Panc1 (cell line): ENCODE results near the gene KAT7. TPM values are rescaled to one million over a fixed set of nuclear protein-coding genes. Genes with fewer than 3 reads are reported as not detected.
"Not testable (repeated sequence)": the region's sequence is repeated elsewhere in the genome, so short reads cannot be mapped to it uniquely, and the experiment has no call there.

ENCODE experiments used
- ATAC-seq: fragments of 200-7000 bp; cut with Tn5 transposase; 2 replicates; pipeline ENCODE4 v1.9.1; 2020; ENCODE audit warnings: mild to moderate bottlenecking, moderate library complexity
- BruUV-seq: library from RNA; stranded (reverse); fragments of 400-500 nt; replicated peaks from 2 replicates; lab custom pipeline; 2021; lab: Mats Ljungman, UMichigan
- CTCF ChIA-PET: fragments of 300-600 bp; sonication (Branson Sonifier 250); formaldehyde crosslinking; loops from one replicate; lab custom pipeline; 2022; ENCODE audit warnings: antibody characterized with exemption; lab: Charles Lee
- POLR2A ChIA-PET: fragments of 300-600 bp; sonication (Branson Sonifier 250); formaldehyde crosslinking; loops from one replicate; lab custom pipeline; 2022; ENCODE audit warnings: antibody characterized with exemption; lab: Charles Lee
- DNase-seq: peaks from one replicate; pipeline ENCODE4 v3.0.0-alpha.2; 2010; ENCODE audit warnings: low read depth, low spot score
- H3K27ac ChIP-seq: 2 replicates; pipeline ENCODE4 v1.5.1; 2011; ENCODE audit warnings: mild to moderate bottlenecking, low read length, inconsistent platforms
- H3K27me3 ChIP-seq: fragments of 200-500 bp; sonication (Bioruptor generic); 2 replicates; pipeline ENCODE4 v1.6.0; 2014; ENCODE audit warnings: low read length, inconsistent platforms; ENCODE audit not compliant: control insufficient read depth, insufficient read depth
- H3K36me3 ChIP-seq: fragments of 200-500 bp; sonication (Bioruptor generic); 2 replicates; pipeline ENCODE4 v1.5.1; 2014; ENCODE audit warnings: inconsistent platforms, mild to moderate bottlenecking, low read length, moderate library complexity; ENCODE audit not compliant: control insufficient read depth, insufficient read depth
- H3K4me1 ChIP-seq: 2 replicates; pipeline ENCODE4 v1.5.1; 2011; ENCODE audit warnings: inconsistent platforms, mild to moderate bottlenecking, low read length, moderate library complexity; ENCODE audit not compliant: control insufficient read depth, insufficient read depth
- H3K4me3 ChIP-seq, 2 experiments: 2 replicates each; pipeline ENCODE4 v1.5.1; 2011 to 2012; ENCODE audit warnings: low read depth in 2 of 2, low read length in 2 of 2, mild to moderate bottlenecking in 2 of 2, inconsistent platforms in 1 of 2, moderate library complexity in 1 of 2
- H3K9me3 ChIP-seq: fragments of 200-500 bp; sonication (Bioruptor generic); 2 replicates; pipeline ENCODE4 v1.5.1; 2014; ENCODE audit warnings: low read depth, mild to moderate bottlenecking, inconsistent platforms, low read length, moderate library complexity; ENCODE audit not compliant: control insufficient read depth, insufficient read depth
- CTCF ChIP-seq: fragments of 450-650 bp; IDR thresholded peaks from 2 replicates; pipeline ENCODE4 v1.5.1; 2017; ENCODE audit warnings: mild to moderate bottlenecking
- POLR2AphosphoS5 ChIP-seq: IDR thresholded peaks from 2 replicates; pipeline ENCODE4 v1.6.1; 2012; ENCODE audit warnings: mild to moderate bottlenecking, low read depth, low read length, moderate library complexity
- SIN3A ChIP-seq: IDR thresholded peaks from 2 replicates; pipeline ENCODE4 v1.6.1; 2012; ENCODE audit warnings: low read depth, mild to moderate bottlenecking, low read length, moderate library complexity, borderline replicate concordance; ENCODE audit not compliant: insufficient read depth
- TCF7L2 ChIP-seq: IDR thresholded peaks from 2 replicates; pipeline ENCODE4 v1.6.1; 2011; ENCODE audit warnings: mild to moderate bottlenecking, low read depth, low read length, inconsistent platforms
- in situ Hi-C: cut with HindIII; loops from 2 replicates; pipeline ENCODE4 v1.10.0; 2016; ENCODE audit warnings: low sequenced_read_pairs, low pct_unique_long_range_greater_than_20kb
- intact Hi-C: fragments of 100-400 bp; cut with micrococcal nuclease; formaldehyde crosslinking; loops from one replicate; pipeline ENCODE4 v1.10.0; 2022; ENCODE audit not compliant: unreplicated experiment
- total RNA-seq: library from RNA; stranded (reverse); gene quantifications from one replicate; pipeline ENCODE4 v1.2.1, GENCODE V29; 2021; ENCODE audit not compliant: unreplicated experiment
- TF ChIP-seq, protein P1 (sequence below), 2 experiments: IDR thresholded peaks; 2 replicates each; pipeline ENCODE4 v1.6.1; 2011 to 2012; ENCODE audit warnings: low read depth in 2 of 2, control low read depth in 1 of 2, low read length in 1 of 2, mild to moderate bottlenecking in 1 of 2, moderate library complexity in 1 of 2; ENCODE audit not compliant: insufficient read depth in 1 of 2

The KAT7 gene
- total RNA-seq, 1 experiment from 2014 or later, result 69.0 TPM

GRCh38 chr17:49756323-49757150, 31.9 kb upstream of the KAT7 start:
- Histone ChIP-seq H3K36me3 (no peaks in the 10 kb centered on the region), H3K4me3 (no peak overlapping the region), H3K9me3 (no peaks in the 10 kb centered on the region), H3K27me3 (peaks cover 2% of the 10 kb centered on the region; the same call in 1 of the 2 replicates), H3K27ac (no peak overlapping the region), H3K4me1 (no peaks in the 10 kb centered on the region; the same call in 1 of the 2 replicates)
- in situ Hi-C loops, result no loop called here
- DNase-seq, result no peak
- ChIA-PET CTCF (interaction anchor here (0.6 kb wide), 1 partner anchor 954 kb away, joined by 5 read pairs; no protein-coding TSS in a partner anchor), POLR2A (interaction anchor here (0.6 to 0.7 kb wide), 3 partner anchors 277 to 1605 kb away, joined by 5 to 14 read pairs (median 7); no protein-coding TSS in a partner anchor)
- BruUV-seq, result no TSS peak
- TF ChIP-seq POLR2AphosphoS5, result no peak
- TF ChIP-seq, protein P1, sequence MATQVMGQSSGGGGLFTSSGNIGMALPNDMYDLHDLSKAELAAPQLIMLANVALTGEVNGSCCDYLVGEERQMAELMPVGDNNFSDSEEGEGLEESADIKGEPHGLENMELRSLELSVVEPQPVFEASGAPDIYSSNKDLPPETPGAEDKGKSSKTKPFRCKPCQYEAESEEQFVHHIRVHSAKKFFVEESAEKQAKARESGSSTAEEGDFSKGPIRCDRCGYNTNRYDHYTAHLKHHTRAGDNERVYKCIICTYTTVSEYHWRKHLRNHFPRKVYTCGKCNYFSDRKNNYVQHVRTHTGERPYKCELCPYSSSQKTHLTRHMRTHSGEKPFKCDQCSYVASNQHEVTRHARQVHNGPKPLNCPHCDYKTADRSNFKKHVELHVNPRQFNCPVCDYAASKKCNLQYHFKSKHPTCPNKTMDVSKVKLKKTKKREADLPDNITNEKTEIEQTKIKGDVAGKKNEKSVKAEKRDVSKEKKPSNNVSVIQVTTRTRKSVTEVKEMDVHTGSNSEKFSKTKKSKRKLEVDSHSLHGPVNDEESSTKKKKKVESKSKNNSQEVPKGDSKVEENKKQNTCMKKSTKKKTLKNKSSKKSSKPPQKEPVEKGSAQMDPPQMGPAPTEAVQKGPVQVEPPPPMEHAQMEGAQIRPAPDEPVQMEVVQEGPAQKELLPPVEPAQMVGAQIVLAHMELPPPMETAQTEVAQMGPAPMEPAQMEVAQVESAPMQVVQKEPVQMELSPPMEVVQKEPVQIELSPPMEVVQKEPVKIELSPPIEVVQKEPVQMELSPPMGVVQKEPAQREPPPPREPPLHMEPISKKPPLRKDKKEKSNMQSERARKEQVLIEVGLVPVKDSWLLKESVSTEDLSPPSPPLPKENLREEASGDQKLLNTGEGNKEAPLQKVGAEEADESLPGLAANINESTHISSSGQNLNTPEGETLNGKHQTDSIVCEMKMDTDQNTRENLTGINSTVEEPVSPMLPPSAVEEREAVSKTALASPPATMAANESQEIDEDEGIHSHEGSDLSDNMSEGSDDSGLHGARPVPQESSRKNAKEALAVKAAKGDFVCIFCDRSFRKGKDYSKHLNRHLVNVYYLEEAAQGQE (IDR thresholded peaks at IDR 0.05; ENCODE audit: insufficient read depth in 1 of 2, low read depth in 2 of 2, low read length in 1 of 2), result no peak
- TF ChIP-seq SIN3A, result no peak
- TF ChIP-seq TCF7L2, result no peak
- no peak for TF ChIP-seq CTCF
- intact Hi-C loops, result no loop called here
- no peak for ATAC-seq

GRCh38 chr17:49757151-49757777, 31.2 kb upstream of the KAT7 start:
- peaks cover 5% of the 10 kb centered on the region; the same call in 1 of the 2 replicates for H3K27me3 ChIP-seq
- intact Hi-C loops, result no loop called here
- TF ChIP-seq CTCF, result no peak
- TF ChIP-seq TCF7L2, result no peak
- no peak for TF ChIP-seq SIN3A
- TF ChIP-seq, protein P1 (IDR thresholded peaks at IDR 0.05; ENCODE audit: insufficient read depth in 1 of 2, low read depth in 2 of 2, low read length in 1 of 2), result no peak
- no peak for TF ChIP-seq POLR2AphosphoS5
- no peak overlapping the region for H3K27ac ChIP-seq
- no peaks in the 10 kb centered on the region for H3K9me3 ChIP-seq
- DNase-seq (no peak), ATAC-seq (no peak)
- no TSS peak for BruUV-seq
- ChIA-PET CTCF (no interaction called here), POLR2A (interaction anchor here (0.6 to 0.7 kb wide), 3 partner anchors 278 to 1069 kb away, joined by 5 to 21 read pairs (median 14); no protein-coding TSS in a partner anchor)
- H3K4me1 ChIP-seq, result no peaks in the 10 kb centered on the region; the same call in 1 of the 2 replicates
- no peak overlapping the region for H3K4me3 ChIP-seq
- in situ Hi-C loops, result no loop called here
- H3K36me3 ChIP-seq, result no peaks in the 10 kb centered on the region

DNA sequence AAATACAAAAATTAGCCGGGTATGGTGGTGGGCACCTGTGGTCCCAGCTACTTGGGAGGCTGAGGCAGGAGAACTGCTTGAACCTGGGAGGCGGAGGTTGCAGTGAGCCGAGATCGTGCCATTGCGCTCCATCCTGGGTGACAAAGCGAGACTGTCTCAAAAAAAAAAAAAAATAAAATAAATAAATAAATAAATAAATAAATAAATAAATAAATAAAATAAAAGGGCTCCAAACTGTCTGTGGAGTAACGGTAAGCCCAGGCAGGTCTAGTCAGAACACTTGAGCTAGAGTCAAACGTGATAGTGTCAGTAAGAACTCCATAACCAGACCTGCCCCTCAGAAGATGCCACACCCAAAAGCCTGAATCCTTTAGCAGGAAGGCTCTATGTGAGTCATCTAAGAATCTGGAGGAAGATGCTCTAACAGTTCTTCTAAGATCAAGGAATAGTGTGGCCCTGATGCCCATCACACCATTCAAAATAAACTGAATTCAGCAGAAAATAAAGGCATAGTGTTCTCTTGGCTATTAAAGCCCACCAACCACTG, 29.9 kb upstream of the KAT7 start:
- BruUV-seq, H3K4me1 ChIP-seq, in situ Hi-C loops, DNase-seq, POLR2A ChIA-PET, H3K4me3 ChIP-seq, H3K36me3 ChIP-seq, intact Hi-C loops, ATAC-seq, H3K27ac ChIP-seq, H3K9me3 ChIP-seq, H3K27me3 ChIP-seq: not testable (repeated sequence)
- CTCF ChIA-PET, result interaction anchor here (0.7 kb wide), 1 partner anchor 35 kb away, joined by 4 read pairs; no protein-coding TSS in a partner anchor
